Endothelial cell of umbilical vein (primary cell): ENCODE measurements around the gene NFKBIL1. TPM values are rescaled to one million over a fixed set of nuclear protein-coding genes. Genes with fewer than 3 reads are reported as not detected.

Experiments used
- BruUV-seq: library from RNA; stranded (reverse); fragments of 400-500 nt; replicated peaks from 2 replicates; lab custom pipeline; 2021; lab: Mats Ljungman, UMichigan
- CTCF ChIA-PET: fragments of 300-600, 350-600 bp; sonication (Branson Sonifier 250); formaldehyde crosslinking; loops from one replicate; lab custom pipeline; 2021; ENCODE audit warnings: antibody characterized with exemption, inconsistent platforms; lab: Charles Lee
- POLR2A ChIA-PET: fragments of 300-600, 350-600 bp; sonication (Branson Sonifier 250); formaldehyde crosslinking; loops from one replicate; lab custom pipeline; 2021; ENCODE audit warnings: antibody characterized with exemption, inconsistent platforms; lab: Charles Lee
- DNase-seq: peaks from one replicate; pipeline ENCODE4 v3.0.0-alpha.2; 2011; ENCODE audit warnings: low read depth, low spot score
- FAIRE-seq: peaks from 2 replicates; lab custom pipeline; 2011; peaks lifted over from hg19 to GRCh38; lab: Jason Lieb, UNC
- H2AFZ ChIP-seq: 2 replicates; pipeline ENCODE4 v1.6.0; 2012; ENCODE audit warnings: low read depth, low read length, control low read depth, inconsistent platforms
- H3K27ac ChIP-seq: 2 replicates; pipeline ENCODE4 v1.5.1; 2011; ENCODE audit warnings: low read depth, mild to moderate bottlenecking, control low read depth, low read length, moderate library complexity; ENCODE audit not compliant: insufficient read depth
- H3K27me3 ChIP-seq, 2 experiments: 2 replicates each; pipeline versions ENCODE4 v1.6.0 to v1.6.1; 2011; ENCODE audit warnings: low read length in 2 of 2, mixed read lengths in 1 of 2; ENCODE audit not compliant: control insufficient read depth in 2 of 2, insufficient read depth in 2 of 2
- H3K36me3 ChIP-seq, 2 experiments: 2 replicates in 1 of 2; 3 replicates in 1 of 2; pipeline ENCODE4 v1.5.1; 2011; ENCODE audit warnings: low read length in 2 of 2, mild to moderate bottlenecking in 1 of 2, moderate library complexity in 1 of 2; ENCODE audit not compliant: control insufficient read depth in 2 of 2, insufficient read depth in 2 of 2; ENCODE audit errors: extremely low read depth in 1 of 2
- H3K4me1 ChIP-seq: 3 replicates; pipeline ENCODE4 v1.5.1; 2011; ENCODE audit warnings: mild to moderate bottlenecking, low read length; ENCODE audit not compliant: control insufficient read depth, insufficient read depth; ENCODE audit errors: extremely low read depth
- H3K4me2 ChIP-seq: 2 replicates; pipeline ENCODE4 v1.6.1; 2011; ENCODE audit warnings: low read length, control low read depth, mixed read lengths; ENCODE audit not compliant: insufficient read depth
- H3K4me3 ChIP-seq, 3 experiments: fragments of 200-600 bp in 1 of 3; sonication (generic), shearing (Covaris generic) in 1 of 3; replicated peaks in 1 of 3; 2 replicates each; pipeline ENCODE4 v1.5.1; 2011 to 2016; ENCODE audit warnings: control low read depth in 3 of 3, low read length in 3 of 3, mild to moderate bottlenecking in 2 of 3, inconsistent platforms in 1 of 3, low read depth in 1 of 3, moderate library complexity in 1 of 3; ENCODE audit not compliant: insufficient read depth in 1 of 3
- H3K79me2 ChIP-seq: 2 replicates; pipeline ENCODE4 v1.6.0; 2012; ENCODE audit warnings: low read length, inconsistent platforms; ENCODE audit not compliant: control insufficient read depth, insufficient read depth
- H3K9ac ChIP-seq: replicated peaks from 2 replicates; pipeline ENCODE3; 2011; ENCODE audit warnings: low read length, control low read depth; ENCODE audit not compliant: insufficient read depth; ENCODE audit errors: extremely low read depth
- H3K9me1 ChIP-seq: replicated peaks from 3 replicates; pipeline ENCODE4 v1.6.0; 2011; ENCODE audit warnings: mild to moderate bottlenecking, low read length; ENCODE audit not compliant: control insufficient read depth, insufficient read depth; ENCODE audit errors: extremely low read depth
- H3K9me3 ChIP-seq: replicated peaks from 2 replicates; pipeline ENCODE4 v1.5.1; 2012; ENCODE audit warnings: low read length, inconsistent platforms; ENCODE audit not compliant: control insufficient read depth, insufficient read depth
- H4K20me1 ChIP-seq: replicated peaks from 2 replicates; pipeline ENCODE3; 2011; ENCODE audit warnings: mild to moderate bottlenecking, low read length; ENCODE audit not compliant: control insufficient read depth, insufficient read depth; ENCODE audit errors: extremely low read depth
- CTCF ChIP-seq, 2 donors: IDR thresholded peaks; 1 replicate in 1 of 2; 2 replicates in 1 of 2; pipeline ENCODE4 v1.5.1; 2011; ENCODE audit warnings: low read length in 2 of 2, mild to moderate bottlenecking in 2 of 2, moderate library complexity in 2 of 2, control low read depth in 1 of 2, inconsistent platforms in 1 of 2, low read depth in 1 of 2; ENCODE audit not compliant: insufficient read depth in 1 of 2; ENCODE audit errors: extremely low read depth in 1 of 2
- EZH2 ChIP-seq: IDR thresholded peaks from 2 replicates; pipeline ENCODE4 v1.6.1; 2012; ENCODE audit warnings: borderline replicate concordance, low read depth, mild to moderate bottlenecking, moderate library complexity, low read length, inconsistent platforms; ENCODE audit not compliant: severe bottlenecking
- FOS ChIP-seq: IDR thresholded peaks from 2 replicates; pipeline ENCODE4 v1.6.1; 2011; ENCODE audit warnings: mild to moderate bottlenecking, low read length, moderate library complexity, borderline replicate concordance; ENCODE audit not compliant: insufficient read depth
- GATA2 ChIP-seq: IDR thresholded peaks from 2 replicates; pipeline ENCODE4 v1.7.0; 2011; ENCODE audit warnings: low read depth, mild to moderate bottlenecking, moderate library complexity, mixed read lengths, low read length; ENCODE audit not compliant: insufficient read length, insufficient read depth
- JUN ChIP-seq: IDR thresholded peaks from 2 replicates; pipeline ENCODE4 v1.6.1; 2011; ENCODE audit warnings: borderline replicate concordance, low read depth; ENCODE audit not compliant: insufficient read length, insufficient read depth
- MAX ChIP-seq: IDR thresholded peaks from 2 replicates; pipeline ENCODE4 v1.6.1; 2011; ENCODE audit not compliant: insufficient read depth, insufficient read length
- MYC ChIP-seq: IDR thresholded peaks from one replicate; pipeline ENCODE4 v1.6.1; 2011; ENCODE audit warnings: mild to moderate bottlenecking, low read depth, low read length
- POLR2A ChIP-seq: IDR thresholded peaks from 2 replicates; pipeline ENCODE4 v1.6.1; 2012; ENCODE audit warnings: low read depth, mild to moderate bottlenecking, control low read depth, low read length
- POLR2AphosphoS5 ChIP-seq: IDR thresholded peaks from 2 replicates; pipeline ENCODE4 v1.6.1; 2012; ENCODE audit warnings: low read depth, mild to moderate bottlenecking, control low read depth, low read length, moderate library complexity; ENCODE audit not compliant: insufficient read depth
- dilution Hi-C: fragments of 300-500 bp; cut with MboI; formaldehyde crosslinking; loops from one replicate; pipeline ENCODE4 v1.15.0; 2019; ENCODE audit warnings: low sequenced_read_pairs; ENCODE audit not compliant: extremely low pct_ligation_motif_present
- intact Hi-C: fragments of 100-400 bp; cut with micrococcal nuclease; formaldehyde crosslinking; loops from one replicate; pipeline ENCODE4 v1.10.0; 2022
- polyA plus RNA-seq, 4 experiments: library from polyadenylated mRNA; depleted of rRNA in 3 of 4; stranded (reverse) in 3 of 4; unstranded in 1 of 4; fragments of >200 nt; gene quantifications; 2 replicates each; pipeline versions ENCODE4 v1.2.1 to v1.2.3, GENCODE V29; 2011 to 2012; ENCODE audit warnings: missing spikeins in 1 of 4
- total RNA-seq: library from RNA; stranded (reverse); gene quantifications from 2 replicates; pipeline ENCODE4 v1.2.3, GENCODE V29; 2021

NFKBIL1 gene
- total and polyA plus RNA-seq, 2 donors (not counting 3 experiments of a cell fraction or from before 2014, with no cell fraction given): 9.9 to 15.5 TPM

GRCh38 chr6:31543639-31544038 is 3.8 kb upstream of the NFKBIL1 start:
- peaks cover 7% of the 10 kb centered on the region for H4K20me1 ChIP-seq
- peaks cover 38% of the 10 kb centered on the region for H3K4me1 ChIP-seq
- dilution Hi-C loops (no loop called here), intact Hi-C loops (loop anchor here (10.0 kb wide), 1 partner anchor 191 kb away; the partner anchor contains the start of gene CLIC1)
- H3K79me2 ChIP-seq: peaks cover 39% of the 10 kb centered on the region
- no peak overlapping the region for H3K27ac ChIP-seq
- no peaks in the 10 kb centered on the region for H3K27me3 ChIP-seq
- TF ChIP-seq FOS (no peak), GATA2 (no peak), CTCF (IDR thresholded peaks at IDR 0.05; ENCODE audit: extremely low read depth in 1 of 2, insufficient read depth in 1 of 2, low read depth in 1 of 2, low read length in 2 of 2) (no peak), JUN (no peak), EZH2 (no peak), MAX (no peak), MYC (no peak), POLR2A (no peak), POLR2AphosphoS5 (no peak)
- H3K9me3 ChIP-seq: no peaks in the 10 kb centered on the region
- H3K9me1 ChIP-seq: no peaks in the 10 kb centered on the region
- H3K4me3 ChIP-seq: no peak overlapping the region
- H2AFZ ChIP-seq: no peak overlapping the region
- H3K4me2 ChIP-seq: no peak overlapping the region
- FAIRE-seq (no peak), DNase-seq (no peak)
- H3K36me3 ChIP-seq: peaks cover 8 to 16% of the 10 kb centered on the region in 2 experiments
- CTCF ChIA-PET: interaction anchor here (31.0 kb wide), 1 partner anchor 45 kb away, joined by 1517 read pairs; the partner anchor contains the start of genes LST1, LTB, NCR3 and TNF
- no TSS peak for BruUV-seq
- no peak overlapping the region for H3K9ac ChIP-seq
- POLR2A ChIA-PET: interaction anchor here (1.3 kb wide), 1 partner anchor 78 kb away, joined by 3 read pairs; no protein-coding TSS in a partner anchor
